H9 (cell line): ENCODE data around the gene CNBD2. TPM values are rescaled to one million over a fixed set of nuclear protein-coding genes. Genes with fewer than 3 reads are reported as not detected.
"Not testable (repeated sequence)": the region's sequence is repeated elsewhere in the genome, so short reads cannot be mapped to it uniquely, and the experiment has no call there.

Experiments
- DNase-seq: peaks from one replicate; pipeline ENCODE4 v3.0.0-alpha.2; 2017
- H2AFZ ChIP-seq: one replicate; pipeline ENCODE4 v1.6.1; 2013; ENCODE audit warnings: mild to moderate bottlenecking, low read length, control low read depth, moderate library complexity
- H2AK5ac ChIP-seq: 2 replicates; pipeline ENCODE4 v1.6.1; 2013; ENCODE audit warnings: low read length, control low read depth, mixed read lengths; ENCODE audit not compliant: insufficient read length
- H2BK120ac ChIP-seq: one replicate; pipeline ENCODE4 v1.6.1; 2013; ENCODE audit warnings: low read depth, mild to moderate bottlenecking, low read length, control low read depth, inconsistent platforms; ENCODE audit not compliant: poor library complexity, severe bottlenecking
- H2BK12ac ChIP-seq: 2 replicates; pipeline ENCODE4 v1.6.1; 2013; ENCODE audit warnings: low read length, control low read depth, mixed read lengths, low read depth; ENCODE audit not compliant: insufficient read length
- H2BK15ac ChIP-seq: 2 replicates; pipeline ENCODE4 v1.6.1; 2013; ENCODE audit warnings: low read depth, low read length, control low read depth
- H2BK20ac ChIP-seq: one replicate; pipeline ENCODE4 v1.6.1; 2013; ENCODE audit warnings: low read depth, mild to moderate bottlenecking, low read length, control low read depth, inconsistent platforms; ENCODE audit not compliant: poor library complexity, severe bottlenecking
- H2BK5ac ChIP-seq: 2 replicates; pipeline ENCODE4 v1.6.1; 2013; ENCODE audit warnings: low read length, control low read depth, mixed read lengths; ENCODE audit not compliant: insufficient read length
- H3K14ac ChIP-seq: 2 replicates; pipeline ENCODE4 v1.6.1; 2013; ENCODE audit warnings: low read length, control low read depth; ENCODE audit not compliant: insufficient read depth
- H3K18ac ChIP-seq: 2 replicates; pipeline ENCODE4 v1.6.1; 2013; ENCODE audit warnings: low read depth, mild to moderate bottlenecking, mixed read lengths, low read length, control low read depth; ENCODE audit not compliant: insufficient read length
- H3K23ac ChIP-seq: 2 replicates; pipeline ENCODE4 v1.6.1; 2013; ENCODE audit warnings: low read length, control low read depth, mixed read lengths, low read depth; ENCODE audit not compliant: insufficient read length
- H3K23me2 ChIP-seq: 2 replicates; pipeline ENCODE4 v1.6.1; 2013; ENCODE audit warnings: low read depth, mild to moderate bottlenecking, mixed read lengths, low read length, control low read depth; ENCODE audit not compliant: insufficient read length, poor library complexity, severe bottlenecking
- H3K27ac ChIP-seq: 2 replicates; pipeline ENCODE4 v1.5.1; 2013; ENCODE audit warnings: low read length, control low read depth, mixed read lengths, low read depth; ENCODE audit not compliant: insufficient read length
- H3K27me3 ChIP-seq: 2 replicates; pipeline ENCODE4 v1.6.1; 2013; ENCODE audit warnings: low read length, control low read depth, inconsistent platforms; ENCODE audit not compliant: insufficient read depth
- H3K4ac ChIP-seq: 2 replicates; pipeline ENCODE4 v1.6.1; 2013; ENCODE audit warnings: low read depth, mild to moderate bottlenecking, control low read depth, inconsistent platforms, low read length, moderate library complexity
- H3K4me1 ChIP-seq: 2 replicates; pipeline ENCODE4 v1.6.1; 2013; ENCODE audit warnings: low read length, control low read depth, inconsistent platforms; ENCODE audit not compliant: insufficient read depth
- H3K4me2 ChIP-seq: 2 replicates; pipeline ENCODE4 v1.6.1; 2013; ENCODE audit warnings: low read length, control low read depth, mixed read lengths; ENCODE audit not compliant: insufficient read length, insufficient read depth
- H3K56ac ChIP-seq: 2 replicates; pipeline ENCODE4 v1.6.1; 2013; ENCODE audit warnings: low read depth, mild to moderate bottlenecking, mixed read lengths, low read length, control low read depth; ENCODE audit not compliant: insufficient read length
- H3K79me1 ChIP-seq: 2 replicates; pipeline ENCODE4 v1.6.1; 2013; ENCODE audit warnings: low read depth, mild to moderate bottlenecking, moderate library complexity, low read length, control low read depth, inconsistent platforms; ENCODE audit not compliant: insufficient read depth, poor library complexity, severe bottlenecking
- H3K79me2 ChIP-seq: 2 replicates; pipeline ENCODE4 v1.6.1; 2013; ENCODE audit warnings: low read length, control low read depth, inconsistent platforms; ENCODE audit not compliant: insufficient read depth
- H3K9ac ChIP-seq: 2 replicates; pipeline ENCODE4 v1.6.1; 2013; ENCODE audit warnings: low read length, control low read depth, mixed read lengths; ENCODE audit not compliant: insufficient read length; ENCODE audit errors: extremely low read depth
- H3K9me3 ChIP-seq: one replicate; pipeline ENCODE4 v1.6.1; 2013; ENCODE audit warnings: low read depth, low read length, inconsistent platforms; ENCODE audit not compliant: control insufficient read depth
- H3T11ph ChIP-seq: one replicate; pipeline ENCODE4 v1.6.1; 2013; ENCODE audit warnings: mild to moderate bottlenecking, low read length, control low read depth, inconsistent platforms
- H4K20me1 ChIP-seq: one replicate; pipeline ENCODE4 v1.6.1; 2013; ENCODE audit not compliant: control insufficient read depth, insufficient read length, insufficient read depth
- H4K5ac ChIP-seq: 2 replicates; pipeline ENCODE4 v1.6.1; 2013; ENCODE audit warnings: low read depth, mild to moderate bottlenecking, mixed read lengths, low read length, control low read depth; ENCODE audit not compliant: insufficient read length
- H4K8ac ChIP-seq: replicated peaks from 2 replicates; pipeline ENCODE4 v1.6.1; 2013; ENCODE audit warnings: low read length, control low read depth, mixed read lengths, low read depth; ENCODE audit not compliant: insufficient read length
- H4K91ac ChIP-seq: 2 replicates; pipeline ENCODE4 v1.6.1; 2013; ENCODE audit warnings: low read depth, mild to moderate bottlenecking, moderate library complexity, mixed read lengths, low read length, control low read depth; ENCODE audit not compliant: insufficient read length
- H3K27ac Mint-ChIP-seq, 3 experiments: 2 replicates in 2 of 3; 3 replicates in 1 of 3; pipeline ENCODE4 v1.8.0; 2020 to 2021; ENCODE audit warnings: mixed read lengths in 3 of 3, mild to moderate bottlenecking in 1 of 3, moderate library complexity in 1 of 3
- H3K27me3 Mint-ChIP-seq: 2 replicates; pipeline ENCODE4 v1.8.0; 2021; ENCODE audit warnings: low read depth, mild to moderate bottlenecking, moderate library complexity, mixed read lengths
- H3K36me3 Mint-ChIP-seq, 3 experiments: 2 replicates in 2 of 3; 3 replicates in 1 of 3; pipeline ENCODE4 v1.8.0; 2020 to 2021; ENCODE audit warnings: low read depth in 3 of 3, mixed read lengths in 3 of 3; ENCODE audit not compliant: insufficient read depth in 1 of 3
- H3K4me1 Mint-ChIP-seq, 2 experiments: 2 replicates each; pipeline ENCODE4 v1.8.0; 2020; ENCODE audit warnings: mixed read lengths in 2 of 2
- H3K4me3 Mint-ChIP-seq, 2 experiments: 2 replicates in 1 of 2; 3 replicates in 1 of 2; pipeline ENCODE4 v1.8.0; 2020 to 2021; ENCODE audit warnings: mild to moderate bottlenecking in 2 of 2, mixed read lengths in 2 of 2, moderate library complexity in 1 of 2
- H3K9me3 Mint-ChIP-seq, 2 experiments: 2 replicates in 1 of 2; 3 replicates in 1 of 2; pipeline ENCODE4 v1.8.0; 2020; ENCODE audit warnings: mild to moderate bottlenecking in 2 of 2, mixed read lengths in 2 of 2, moderate library complexity in 1 of 2
- CTCF ChIP-seq: fragments of 200-600 bp; sonication (generic); conservative IDR thresholded peaks from 3 replicates; pipeline ENCODE4 v1.8.0; 2021; ENCODE audit warnings: antibody characterized with exemption, mild to moderate bottlenecking
- WGBS: extraction: QIAGEN DNeasy Blood & Tissue Kit; methylation state at CpG from one replicate; pipeline ENCODE4 v1.1.7; 2013; ENCODE audit warnings: missing lambda C conversion rate, low lambda C conversion rate, mixed read lengths; ENCODE audit not compliant: insufficient read length; ENCODE audit errors: extremely low coverage; 5-methylcytosine and 5-hydroxymethylcytosine counted together
- total RNA-seq: library from RNA; stranded (reverse); gene quantifications from 2 replicates; pipeline ENCODE4 v1.2.1, GENCODE V29; 2021

The CNBD2 gene
- total RNA-seq, 1 experiment from 2014 or later: 3.1 TPM

GRCh38 chr20:36045373-36045714 is 77.0 kb downstream of the CNBD2 start:
- Histone ChIP-seq H3K27me3 (no peaks in the 10 kb centered on the region), H3K79me2 (peaks cover 4% of the 10 kb centered on the region; the same call in 1 of the 2 replicates), H3K14ac (no peak overlapping the region), H2AK5ac (no peak overlapping the region), H3K79me1 (no peaks in the 10 kb centered on the region), H2BK120ac (no peak overlapping the region), H4K20me1 (no peaks in the 10 kb centered on the region), H3T11ph (no peak overlapping the region), H3K9me3 (no peaks in the 10 kb centered on the region), H3K23ac (no peak overlapping the region), H3K18ac (no peak overlapping the region), H3K9ac (no peak overlapping the region), H3K4me2 (no peak overlapping the region), H3K4me1 (no peaks in the 10 kb centered on the region), H2BK20ac (no peak overlapping the region), H2BK12ac (no peak overlapping the region), H2BK5ac (no peak overlapping the region), H3K56ac (no peak overlapping the region), H2AFZ (no peak overlapping the region), H3K23me2 (no peaks in the 10 kb centered on the region), H2BK15ac (no peak overlapping the region), H3K4ac (no peak overlapping the region), H3K27ac (no peak overlapping the region), H4K5ac (no peak overlapping the region), H4K91ac (no peak overlapping the region), H4K8ac (no peak overlapping the region)
- H3K36me3 Mint-ChIP-seq: peaks cover 15 to 26% (median 19%) of the 10 kb centered on the region in 3 experiments
- H3K27ac Mint-ChIP-seq: peak overlapping the region in 1 of 3 experiments; percentile 70; a peak in 1 of 7 replicates
- no peak for TF ChIP-seq CTCF
- WGBS: no CpG with 5 or more reads among the region's 2 CpGs
- H3K4me3 Mint-ChIP-seq: no peak overlapping the region
- DNase-seq: no peak
- no peaks in the 10 kb centered on the region; the same call in 1 of the 2 replicates for H3K27me3 Mint-ChIP-seq
- H3K4me1 Mint-ChIP-seq: peaks cover 21 to 22% of the 10 kb centered on the region in 2 experiments
- H3K9me3 Mint-ChIP-seq: no peaks in the 10 kb centered on the region

GRCh38 chr20:36046073-36046798 is 77.8 kb downstream of the CNBD2 start:
- H3K4ac ChIP-seq, H2BK20ac ChIP-seq, H3K79me1 ChIP-seq, H3K23me2 ChIP-seq, H3K9me3 Mint-ChIP-seq, H3K9ac ChIP-seq, H3K56ac ChIP-seq, H3K4me1 ChIP-seq, H2BK12ac ChIP-seq, H2BK15ac ChIP-seq, H3K23ac ChIP-seq, H3K27me3 ChIP-seq, H3K9me3 ChIP-seq, H4K8ac ChIP-seq, H4K91ac ChIP-seq, H2AK5ac ChIP-seq, H2AFZ ChIP-seq, H3K27me3 Mint-ChIP-seq, DNase-seq, H3K79me2 ChIP-seq, H2BK120ac ChIP-seq, H3K18ac ChIP-seq, H4K5ac ChIP-seq, H3K4me2 ChIP-seq, H3T11ph ChIP-seq, H3K4me3 Mint-ChIP-seq, H4K20me1 ChIP-seq, H2BK5ac ChIP-seq, H3K14ac ChIP-seq, H3K27ac Mint-ChIP-seq, H3K27ac ChIP-seq: not testable (repeated sequence)
- peaks cover 15 to 26% (median 19%) of the 10 kb centered on the region in 3 experiments for H3K36me3 Mint-ChIP-seq
- no CpG with 5 or more reads among the region's 4 CpGs for WGBS
- peaks cover 23 to 25% of the 10 kb centered on the region in 2 experiments for H3K4me1 Mint-ChIP-seq
